ENCODE data around the gene IFIT2. TPM values are rescaled to one million over a fixed set of nuclear protein-coding genes. Genes with fewer than 3 reads are reported as not detected.
"Not testable (repeated sequence)": the region's sequence is repeated elsewhere in the genome, so short reads cannot be mapped to it uniquely, and the experiment has no call there.

Gene IFIT2
- total RNA-seq, 4 donors from 2014 or later, result 3.2 to 5.3 (median 3.8) TPM

GRCh38 chr10:89327803-89328441 lies 26.1 kb downstream of the IFIT2 start, which contains the start of gene IFIT3:
IFIT3 (plus strand) TSS chr10:89327997; CDS start chr10:89328074, 77 bp downstream.
- no peaks in the 10 kb centered on the region for H3K27me3 ChIP-seq
- H3K27ac ChIP-seq, result peak within 1 kb of the TSS; percentile 80 to 96 (median 82)
- 0% methylated on average over 3 to 6 of the region's 7 CpGs for WGBS, 2 donors (ENCODE audit: low coverage in 1 of 2)
- H3K9me3 ChIP-seq, result no peaks in the 10 kb centered on the region
- H3K4me3 ChIP-seq, result peak within 1 kb of the TSS; percentile 53 to 96
- TF ChIP-seq POLR2AphosphoS5 (IDR thresholded peaks at IDR 0.05) (peak; percentile 77), EP300 (IDR thresholded peaks at IDR 0.05) (no peak), POLR2A (IDR thresholded peaks at IDR 0.05) (peak in 1 of 2 donors; percentile 8)
- TF ChIP-seq, protein P1, sequence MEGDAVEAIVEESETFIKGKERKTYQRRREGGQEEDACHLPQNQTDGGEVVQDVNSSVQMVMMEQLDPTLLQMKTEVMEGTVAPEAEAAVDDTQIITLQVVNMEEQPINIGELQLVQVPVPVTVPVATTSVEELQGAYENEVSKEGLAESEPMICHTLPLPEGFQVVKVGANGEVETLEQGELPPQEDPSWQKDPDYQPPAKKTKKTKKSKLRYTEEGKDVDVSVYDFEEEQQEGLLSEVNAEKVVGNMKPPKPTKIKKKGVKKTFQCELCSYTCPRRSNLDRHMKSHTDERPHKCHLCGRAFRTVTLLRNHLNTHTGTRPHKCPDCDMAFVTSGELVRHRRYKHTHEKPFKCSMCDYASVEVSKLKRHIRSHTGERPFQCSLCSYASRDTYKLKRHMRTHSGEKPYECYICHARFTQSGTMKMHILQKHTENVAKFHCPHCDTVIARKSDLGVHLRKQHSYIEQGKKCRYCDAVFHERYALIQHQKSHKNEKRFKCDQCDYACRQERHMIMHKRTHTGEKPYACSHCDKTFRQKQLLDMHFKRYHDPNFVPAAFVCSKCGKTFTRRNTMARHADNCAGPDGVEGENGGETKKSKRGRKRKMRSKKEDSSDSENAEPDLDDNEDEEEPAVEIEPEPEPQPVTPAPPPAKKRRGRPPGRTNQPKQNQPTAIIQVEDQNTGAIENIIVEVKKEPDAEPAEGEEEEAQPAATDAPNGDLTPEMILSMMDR (IDR thresholded peaks at IDR 0.05), result peak in 1 of 4 experiments; percentile 14
- peak; percentile 92 for ATAC-seq
- no peaks in the 10 kb centered on the region for H3K36me3 ChIP-seq
- peaks cover 8 to 56% (median 11%) of the 10 kb centered on the region in 3 donors for H3K4me1 ChIP-seq

DNA sequence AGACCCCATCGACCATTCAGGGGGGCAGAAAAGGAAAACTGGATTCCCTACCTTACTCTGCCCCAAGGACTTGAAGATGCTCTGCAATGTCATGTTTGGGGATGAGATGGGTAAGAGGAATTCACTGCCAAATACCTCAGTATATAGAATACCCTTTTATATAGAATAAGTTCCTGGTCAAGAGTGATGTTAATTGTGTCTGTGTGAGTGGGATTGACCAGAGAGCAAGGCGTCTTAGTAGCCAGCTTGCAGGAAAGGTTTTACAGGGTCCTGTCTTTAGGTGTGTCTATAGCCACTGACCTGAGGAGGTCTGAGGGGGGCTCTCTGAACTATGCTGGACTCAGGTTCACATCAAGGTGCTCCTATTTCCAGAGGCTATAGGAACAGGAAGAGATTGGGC lies 27.3 kb downstream of the IFIT2 start:
- ATAC-seq, result no peak
- Histone ChIP-seq H3K27ac (peak overlapping the region in 3 of 4 donors; percentile 80 to 83 (median 82)), H3K4me1 (peaks cover 12 to 69% (median 23%) of the 10 kb centered on the region in 3 donors), H3K4me3 (peak overlapping the region in 1 of 2 donors; percentile 53), H3K9me3 (no peaks in the 10 kb centered on the region), H3K27me3 (no peaks in the 10 kb centered on the region), H3K36me3 (no peaks in the 10 kb centered on the region)
- 86 to 100% methylated on average over 1 of the region's 2 CpGs for WGBS, 2 donors (ENCODE audit: low coverage in 1 of 2)
- TF ChIP-seq, protein P1 (IDR thresholded peaks at IDR 0.05), result no peak
- TF ChIP-seq POLR2A (IDR thresholded peaks at IDR 0.05), result no peak
- no peak for TF ChIP-seq EP300 (IDR thresholded peaks at IDR 0.05)
- TF ChIP-seq POLR2AphosphoS5 (IDR thresholded peaks at IDR 0.05), result no peak

GRCh38 chr10:89330014-89330413 lies 28.2 kb downstream of the IFIT2 start:
- H3K27ac ChIP-seq, result peak overlapping the region in 3 of 4 donors; percentile 26 to 80 (median 70)
- not testable (repeated sequence) for H3K36me3 ChIP-seq, ATAC-seq, H3K27me3 ChIP-seq, H3K9me3 ChIP-seq
- WGBS, 2 donors (ENCODE audit: low coverage in 1 of 2), result 70 to 74% methylated on average over 2 to 3 of the region's 3 CpGs
- H3K4me1 ChIP-seq, result peaks cover 12 to 76% (median 24%) of the 10 kb centered on the region in 3 donors
- peak overlapping the region in 1 of 2 donors; percentile 53 for H3K4me3 ChIP-seq

GRCh38 chr10:89330537-89331212 lies 28.8 kb downstream of the IFIT2 start:
- peak overlapping the region in 3 of 4 donors; percentile 31 to 80 (median 70) for H3K27ac ChIP-seq

GRCh38 chr10:89331487-89332122 lies 29.8 kb downstream of the IFIT2 start:
- Histone ChIP-seq H3K27ac (peak overlapping the region in 3 of 4 donors; percentile 62 to 80 (median 70)), H3K4me1 (peaks cover 12 to 82% (median 24%) of the 10 kb centered on the region in 3 donors), H3K4me3 (peak overlapping the region in 1 of 2 donors; percentile 40)
- ATAC-seq, H3K27me3 ChIP-seq, H3K9me3 ChIP-seq, H3K36me3 ChIP-seq: not testable (repeated sequence)
- 72 to 85% methylated on average over 6 to 13 of the region's 14 CpGs for WGBS, 2 donors (ENCODE audit: low coverage in 1 of 2)

More at GRCh38 chr10:89330537-89331212, 28.8 kb downstream of the IFIT2 start:
- Histone ChIP-seq H3K4me1 (peaks cover 12 to 77% (median 24%) of the 10 kb centered on the region in 3 donors), H3K36me3 (no peaks in the 10 kb centered on the region), H3K4me3 (no peak overlapping the region), H3K27me3 (no peaks in the 10 kb centered on the region), H3K9me3 (no peaks in the 10 kb centered on the region)
- TF ChIP-seq POLR2AphosphoS5 (IDR thresholded peaks at IDR 0.05) (no peak), EP300 (IDR thresholded peaks at IDR 0.05) (no peak), POLR2A (IDR thresholded peaks at IDR 0.05) (no peak)
- TF ChIP-seq, protein P1 (IDR thresholded peaks at IDR 0.05), result no peak
- ATAC-seq, result no peak
